ENCODE data around the gene ZCCHC14. TPM values are rescaled to one million over a fixed set of nuclear protein-coding genes. Genes with fewer than 3 reads are reported as not detected.

The ZCCHC14 gene
- total RNA-seq, 1 experiment from 2014 or later: 37.8 TPM

- Histone ChIP-seq H3K27me3 (ENCODE audit: insufficient read depth, low read length) (peaks cover 25% of the 10 kb centered on the region; the same call in 1 of the 2 replicates), H4K20me1 (ENCODE audit: insufficient read depth) (no peaks in the 10 kb centered on the region), H3K4me3 (replicated peaks in 1 of 2; ENCODE audit: low read depth in 1 of 2, low read length in 2 of 2) (no peak overlapping the region), H3K9me3 (ENCODE audit: control insufficient read depth in 1 of 2, insufficient read depth in 1 of 2, low read depth in 1 of 2, low read length in 2 of 2) (peaks cover 0 to 4% of the 10 kb centered on the region in 2 experiments; a peak in 2 of 4 replicates), H3K9ac (ENCODE audit: low read length) (no peak overlapping the region), H3K4me1 (ENCODE audit: control insufficient read depth in 1 of 2, insufficient read depth in 2 of 2, low read length in 2 of 2) (no peaks in the 10 kb centered on the region), H3K79me2 (ENCODE audit: insufficient read depth, low read length) (no peaks in the 10 kb centered on the region), H3K27ac (ENCODE audit: low read depth, low read length) (no peak overlapping the region), H3K4me2 (ENCODE audit: low read length) (no peak overlapping the region), H2AFZ (ENCODE audit: low read depth, low read length, poor library complexity, severe bottlenecking) (no peak overlapping the region), H3K36me3 (ENCODE audit: control insufficient read depth in 1 of 2, insufficient read depth in 2 of 2, low read length in 2 of 2) (no peaks in the 10 kb centered on the region), H3K9me2 (ENCODE audit: insufficient read depth) (no peaks in the 10 kb centered on the region)
- no TSS peak for BruUV-seq (replicated peaks)
- no peak for TF ChIP-seq CBX3 (IDR thresholded peaks at IDR 0.05; ENCODE audit: low read depth)
- no peak for TF ChIP-seq ELF1 (IDR thresholded peaks at IDR 0.05; ENCODE audit: borderline replicate concordance, low read depth)
- no peak for TF ChIP-seq REST (IDR thresholded peaks at IDR 0.05; ENCODE audit: low read depth)
- TF ChIP-seq CEBPB (IDR thresholded peaks at IDR 0.05; ENCODE audit: low read depth): no peak
- TF ChIP-seq ZNF274 (IDR thresholded peaks at IDR 0.05; ENCODE audit: low read depth, low read length): no peak
- no peak for TF ChIP-seq CTCF (IDR thresholded peaks at IDR 0.05 in 2 of 3, conservative IDR thresholded peaks at IDR 0.05 in 1 of 3; ENCODE audit: borderline replicate concordance in 1 of 3, insufficient read depth in 1 of 3, low read depth in 2 of 3, low read length in 2 of 3)
- no peak for TF ChIP-seq TCF7L2 (IDR thresholded peaks at IDR 0.05; ENCODE audit: borderline replicate concordance, extremely low read depth, insufficient read depth, insufficient read length)
- TF ChIP-seq EGR1 (IDR thresholded peaks at IDR 0.05; ENCODE audit: low read depth): no peak
- TF ChIP-seq RAD21 (IDR thresholded peaks at IDR 0.05; ENCODE audit: low read depth): no peak
- TF ChIP-seq FOSL1 (IDR thresholded peaks at IDR 0.05; ENCODE audit: low read depth): no peak
- no peak for TF ChIP-seq MAX (IDR thresholded peaks at IDR 0.05)
- TF ChIP-seq ZFX (IDR thresholded peaks at IDR 0.05): no peak
- no peak for TF ChIP-seq EZH2 (IDR thresholded peaks at IDR 0.05)
- no peak for TF ChIP-seq POLR2AphosphoS5 (IDR thresholded peaks at IDR 0.05; ENCODE audit: low read depth, low read length)
- no peak for ATAC-seq
- ChIA-PET RAD21 (ENCODE audit: low non-redundant PET in 1 of 2, low total read pairs in 2 of 2, uncharacterized antibody in 2 of 2, unreplicated experiment in 2 of 2) (no interaction called here), POLR2A (no interaction called here), CTCF (no interaction called here)
- intact Hi-C loops (cut with micrococcal nuclease): no loop called here
- DNase-seq (ENCODE audit: low read depth, low spot score): no peak
Observed at GRCh38 chr16:87541147-87541871, 48.5 kb upstream of the ZCCHC14 start.

All from HCT116 (cell line).